IMR-90 (cell line): Measurements from ENCODE around the gene PNKD. TPM values are rescaled to one million over a fixed set of nuclear protein-coding genes. Genes with fewer than 3 reads are reported as not detected.

Source experiments
- ATAC-seq: fragments of 200-7000 bp; cut with Tn5 transposase; 2 replicates; pipeline ENCODE4 v1.9.1; 2020; ENCODE audit warnings: low read depth, mild to moderate bottlenecking, moderate library complexity
- BruUV-seq: library from RNA; stranded (reverse); fragments of 400-500 nt; replicated peaks from 2 replicates; lab custom pipeline; 2021; lab: Mats Ljungman, UMichigan
- CTCF ChIA-PET: fragments of 300-600 bp; formaldehyde crosslinking; extraction: SDS; loops from one replicate; lab custom pipeline; 2021; ENCODE audit warnings: antibody characterized with exemption; lab: Yijun Ruan, JAX
- POLR2A ChIA-PET: fragments of 300-600 bp; sonication (Branson Sonifier 250); formaldehyde crosslinking; loops from one replicate; lab custom pipeline; 2022; ENCODE audit warnings: antibody characterized with exemption; ENCODE audit not compliant: unreplicated experiment; lab: Charles Lee
- DNase-seq: peaks from one replicate; pipeline ENCODE4 v3.0.0; 2013
- H2AFZ ChIP-seq: replicated peaks from 2 replicates; pipeline ENCODE3; 2013; ENCODE audit warnings: low read length, mild to moderate bottlenecking; ENCODE audit not compliant: poor library complexity
- H2AK5ac ChIP-seq: 2 replicates; pipeline ENCODE4 v1.6.1; 2013; ENCODE audit warnings: low read depth, low read length, inconsistent platforms
- H2AK9ac ChIP-seq: replicated peaks from 2 replicates; pipeline ENCODE3; 2013; ENCODE audit warnings: mild to moderate bottlenecking, low read depth, low read length, moderate library complexity; ENCODE audit not compliant: poor library complexity
- H2BK120ac ChIP-seq: 2 replicates; pipeline ENCODE4 v1.6.1; 2013; ENCODE audit warnings: low read depth, low read length, inconsistent platforms
- H2BK15ac ChIP-seq: 3 replicates; pipeline ENCODE4 v1.6.1; 2013; ENCODE audit warnings: low read depth, low read length, inconsistent platforms
- H2BK20ac ChIP-seq: 2 replicates; pipeline ENCODE4 v1.6.1; 2013; ENCODE audit warnings: low read depth, mild to moderate bottlenecking, inconsistent platforms, low read length, moderate library complexity
- H2BK5ac ChIP-seq: 2 replicates; pipeline ENCODE4 v1.6.1; 2013; ENCODE audit warnings: mild to moderate bottlenecking, low read depth, low read length, inconsistent platforms; ENCODE audit not compliant: poor library complexity, severe bottlenecking
- H3K14ac ChIP-seq: replicated peaks from 2 replicates; pipeline ENCODE4 v1.6.1; 2013; ENCODE audit warnings: low read depth, low read length, inconsistent platforms
- H3K18ac ChIP-seq: 2 replicates; pipeline ENCODE4 v1.6.1; 2013; ENCODE audit warnings: low read depth, low read length, control low read depth
- H3K23ac ChIP-seq: 2 replicates; pipeline ENCODE4 v1.6.1; 2013; ENCODE audit warnings: low read depth, low read length, inconsistent platforms
- H3K27ac ChIP-seq: 2 replicates; pipeline ENCODE4 v1.5.1; 2013; ENCODE audit warnings: mild to moderate bottlenecking, control low read depth, low read length; ENCODE audit not compliant: insufficient read depth
- H3K27me3 ChIP-seq: 2 replicates; pipeline ENCODE4 v1.6.1; 2013; ENCODE audit warnings: low read length; ENCODE audit not compliant: control insufficient read depth, insufficient read depth
- H3K36me3 ChIP-seq: 2 replicates; pipeline ENCODE4 v1.6.1; 2013; ENCODE audit warnings: low read length, mixed read lengths; ENCODE audit not compliant: control insufficient read depth, insufficient read depth
- H3K4ac ChIP-seq: 2 replicates; pipeline ENCODE4 v1.6.1; 2013; ENCODE audit warnings: low read depth, low read length, inconsistent platforms
- H3K4me1 ChIP-seq: 2 replicates; pipeline ENCODE4 v1.6.1; 2013; ENCODE audit warnings: low read length, mixed read lengths; ENCODE audit not compliant: control insufficient read depth, insufficient read depth
- H3K4me2 ChIP-seq: 2 replicates; pipeline ENCODE4 v1.6.1; 2013; ENCODE audit warnings: low read depth, mild to moderate bottlenecking, control low read depth, low read length, moderate library complexity
- H3K4me3 ChIP-seq: 2 replicates; pipeline ENCODE4 v1.5.1; 2013; ENCODE audit warnings: low read depth, mild to moderate bottlenecking, control low read depth, low read length, moderate library complexity; ENCODE audit not compliant: insufficient read depth
- H3K56ac ChIP-seq: 2 replicates; pipeline ENCODE4 v1.6.1; 2013; ENCODE audit warnings: low read length, inconsistent platforms; ENCODE audit not compliant: insufficient read depth; ENCODE audit errors: extremely low read depth
- H3K79me1 ChIP-seq, 2 experiments: 2 replicates each; pipeline ENCODE4 v1.6.1; 2013; ENCODE audit warnings: low read length in 2 of 2, inconsistent platforms in 1 of 2, low read depth in 1 of 2
- H3K9ac ChIP-seq: 2 replicates; pipeline ENCODE4 v1.6.1; 2013; ENCODE audit warnings: low read depth, low read length, control low read depth
- H3K9me1 ChIP-seq: 2 replicates; pipeline ENCODE4 v1.6.1; 2013; ENCODE audit warnings: low read length, inconsistent platforms; ENCODE audit not compliant: insufficient read depth
- H3K9me3 ChIP-seq: 2 replicates; pipeline ENCODE4 v1.6.1; 2013; ENCODE audit warnings: low read length; ENCODE audit not compliant: control insufficient read depth, insufficient read depth
- H4K20me1 ChIP-seq: 2 replicates; pipeline ENCODE4 v1.6.1; 2013; ENCODE audit warnings: low read length, inconsistent platforms; ENCODE audit not compliant: insufficient read depth
- H4K5ac ChIP-seq: 2 replicates; pipeline ENCODE4 v1.6.1; 2013; ENCODE audit warnings: mild to moderate bottlenecking, low read depth, low read length, control low read depth
- H4K8ac ChIP-seq, 2 experiments: 2 replicates each; pipeline ENCODE4 v1.6.1; 2013; ENCODE audit warnings: low read depth in 2 of 2, low read length in 2 of 2, control low read depth in 1 of 2, inconsistent platforms in 1 of 2
- H4K91ac ChIP-seq: 2 replicates; pipeline ENCODE4 v1.6.1; 2013; ENCODE audit warnings: low read depth, low read length, inconsistent platforms; ENCODE audit not compliant: insufficient read depth
- CEBPB ChIP-seq: IDR thresholded peaks from 2 replicates; pipeline ENCODE4 v1.6.1; 2012; ENCODE audit warnings: low read depth, low read length, improper control_type of control experiment
- CHD1 ChIP-seq: IDR thresholded peaks from 2 replicates; pipeline ENCODE4 v1.6.1; 2012; ENCODE audit warnings: low read depth, low read length, improper control_type of control experiment
- NFE2L2 ChIP-seq: fragments of 150-350 bp; IDR thresholded peaks from 2 replicates; pipeline ENCODE4 v1.6.1; 2016; ENCODE audit warnings: low read depth, mild to moderate bottlenecking, low read length
- RFX5 ChIP-seq: IDR thresholded peaks from 2 replicates; pipeline ENCODE4 v1.8.0; 2012; ENCODE audit warnings: low read depth, mild to moderate bottlenecking, low read length, moderate library complexity
- WGBS, 2 experiments: methylation state at CpG; one replicate each; pipeline versions ENCODE4 v1.1.5 to v1.1.7; 2013; ENCODE audit warnings: missing lambda C conversion rate in 2 of 2; ENCODE audit not compliant: insufficient read length in 1 of 2; ENCODE audit errors: extremely low coverage in 2 of 2; 5-methylcytosine and 5-hydroxymethylcytosine counted together
- dilution Hi-C: fragments of 300-500 bp; cut with HindIII; formaldehyde crosslinking; loops from one replicate; pipeline ENCODE4 v1.14.3; 2018; ENCODE audit warnings: low sequenced_read_pairs; ENCODE audit not compliant: unreplicated experiment
- in situ Hi-C: fragments of 300-500 bp; cut with MboI; formaldehyde crosslinking; loops from 3 replicates; pipeline ENCODE4 v1.14.3; 2019; ENCODE audit warnings: low sequenced_read_pairs, inconsistent platforms, mixed read lengths
- intact Hi-C: fragments of 100-400 bp; cut with micrococcal nuclease; formaldehyde crosslinking; loops from 2 replicates; pipeline ENCODE4 v1.10.0; 2022
- polyA plus RNA-seq, 3 experiments: library from polyadenylated mRNA; depleted of rRNA; stranded (reverse); fragments of >200 nt; gene quantifications; 2 replicates each; pipeline ENCODE4 v1.2.3, GENCODE V29; 2012; ENCODE audit warnings: low replicate concordance in 1 of 3
- total RNA-seq: library from RNA; depleted of rRNA; stranded (reverse); fragments of >200 nt; gene quantifications from 2 replicates; pipeline ENCODE4 v1.2.3, GENCODE V29; 2012

PNKD gene
- total and polyA plus RNA-seq, 2 of the 4 experiments (the other 2 are of a cell fraction), result 19.2 to 68.5 TPM

GRCh38 chr2:218289639-218290315 is 19.5 kb downstream of the PNKD start:
- Histone ChIP-seq H4K20me1 (peaks cover 18% of the 10 kb centered on the region), H3K23ac (peak overlapping the region; percentile 79), H3K18ac (no peak overlapping the region), H3K79me1 (peaks cover 28 to 55% of the 10 kb centered on the region in 2 experiments), H2AK5ac (peak overlapping the region; percentile 33; the same call in 1 of the 2 replicates), H2AFZ (no peak overlapping the region), H2BK20ac (no peak overlapping the region), H4K91ac (no peak overlapping the region), H3K4ac (peak overlapping the region; percentile 92; the same call in 1 of the 2 replicates), H3K27me3 (no peaks in the 10 kb centered on the region), H3K9ac (peak overlapping the region; percentile 18; the same call in 1 of the 2 replicates), H3K9me3 (no peaks in the 10 kb centered on the region), H3K14ac (peak overlapping the region; percentile 43; the same call in 1 of the 2 replicates), H3K36me3 (no peaks in the 10 kb centered on the region), H3K4me3 (no peak overlapping the region), H4K5ac (no peak overlapping the region), H3K4me2 (peak overlapping the region; percentile 92), H3K27ac (peak overlapping the region; percentile 30; the same call in 1 of the 2 replicates), H3K56ac (peak overlapping the region; percentile 49; the same call in 1 of the 2 replicates), H2BK5ac (peak overlapping the region; percentile 3), H2BK120ac (no peak overlapping the region), H4K8ac (0 out of 4 replicates have a peak overlapping the region, but pooled peaks of 1 of the 2 experiments have one; percentile 2), H2AK9ac (peak overlapping the region; percentile 81), H3K4me1 (peaks cover 30% of the 10 kb centered on the region), H3K9me1 (peaks cover 18% of the 10 kb centered on the region), H2BK15ac (no peak overlapping the region)
- dilution Hi-C loops, result no loop called here
- CTCF ChIA-PET, result no interaction called here
- no TSS peak for BruUV-seq
- peak; percentile 36 for DNase-seq
- ATAC-seq, result no peak
- in situ Hi-C loops, result no loop called here
- TF ChIP-seq RFX5, result peak; percentile 56; the same call in 1 of the 2 replicates
- no peak for TF ChIP-seq NFE2L2
- TF ChIP-seq CHD1, result no peak
- no peak for TF ChIP-seq CEBPB
- intact Hi-C loops, result loop anchor here (5.0 kb wide), 1 partner anchor 358 kb away; no protein-coding TSS in a partner anchor
- no CpG with 5 or more reads among the region's 6 CpGs for WGBS, 2 experiments
- POLR2A ChIA-PET, result no interaction called here
